ENCODE measurements around the gene SELENOV.
A peak's percentile ranks its signal among the peaks of the same experiment; 100 is the strongest.

GRCh38 chr19:39539518-39540332 is 24.8 kb downstream of the SELENOV start, which contains the start of gene EID2:
- peak; percentile 92 to 98 (median 93) for TF ChIP-seq CTCF (IDR thresholded peaks at IDR 0.05)
- peak; percentile 85 for TF ChIP-seq POLR2A (IDR thresholded peaks at IDR 0.05)
